Lower leg skin (tissue), 3 donors: ENCODE results near the gene MT1E.

ENCODE experiments used
- CTCF ChIP-seq, 3 donors: fragments of 450-650 bp; IDR thresholded peaks; one replicate each; pipeline ENCODE4 v1.5.1; 2016; ENCODE audit warnings: antibody characterized with exemption in 3 of 3, mild to moderate bottlenecking in 3 of 3, moderate library complexity in 2 of 3
- POLR2A ChIP-seq, 2 donors: fragments of 450-650 bp; IDR thresholded peaks; one replicate each; pipeline ENCODE4 v1.6.1; 2016 to 2017; ENCODE audit warnings: antibody characterized with exemption in 2 of 2, mild to moderate bottlenecking in 1 of 2, moderate library complexity in 1 of 2

GRCh38 chr16:56625140-56625942 is at the start of gene MT1E:
- TF ChIP-seq CTCF (IDR thresholded peaks at IDR 0.05) (no peak), POLR2A (IDR thresholded peaks at IDR 0.05) (peak in 1 of 2 donors; percentile 42)
